GM18951 (cell line): ENCODE measurements around the gene TMEM37.

Experiments
- POLR2A ChIP-seq: IDR thresholded peaks from 4 replicates; pipeline ENCODE4 v1.6.1; 2011; ENCODE audit warnings: mild to moderate bottlenecking; ENCODE audit not compliant: insufficient read length, insufficient read depth; ENCODE audit errors: extremely low read depth
- in situ Hi-C: fragments of 300-500 bp; cut with MboI; formaldehyde crosslinking; loops from one replicate; pipeline ENCODE4 v1.12.0; 2022; ENCODE audit warnings: low sequenced_read_pairs, mixed read lengths, inconsistent platforms; ENCODE audit not compliant: unreplicated experiment

The TMEM37 gene

GRCh38 chr2:119407430-119408220 is 24.0 kb upstream of the TMEM37 start:
- in situ Hi-C loops: loop anchor here (10.0 to 25.0 kb wide), 2 partner anchors 67 to 255 kb away; no protein-coding TSS in a partner anchor
- no peak for TF ChIP-seq POLR2A

DNA sequence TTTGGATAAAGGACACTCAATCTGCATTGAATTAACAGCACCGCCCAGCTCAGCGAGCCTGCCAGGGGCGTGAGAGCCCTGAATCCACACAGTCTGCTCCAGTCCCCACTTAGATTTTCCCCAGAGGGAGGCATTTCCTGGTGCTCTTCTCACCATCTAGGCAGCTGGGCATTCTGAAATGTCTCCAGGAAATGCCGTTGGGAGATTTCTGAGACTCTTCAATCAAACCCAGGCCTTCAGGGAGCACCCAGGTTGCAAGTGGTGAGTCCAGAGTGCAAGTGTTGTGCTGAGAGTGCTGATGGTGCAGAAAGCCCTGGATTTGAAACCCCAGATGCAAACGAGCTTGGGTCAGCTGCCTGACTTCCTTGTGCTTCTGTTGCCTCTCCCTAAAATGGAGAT is 23.4 kb upstream of the TMEM37 start:
- no peak for TF ChIP-seq POLR2A
- in situ Hi-C loops: loop anchor here (10.0 to 25.0 kb wide), 2 partner anchors 67 to 254 kb away; no protein-coding TSS in a partner anchor

GRCh38 chr2:119409506-119409905 is 22.1 kb upstream of the TMEM37 start:
- no peak for TF ChIP-seq POLR2A
- in situ Hi-C loops: loop anchor here (10.0 to 25.0 kb wide), 2 partner anchors 65 to 253 kb away; no protein-coding TSS in a partner anchor

DNA sequence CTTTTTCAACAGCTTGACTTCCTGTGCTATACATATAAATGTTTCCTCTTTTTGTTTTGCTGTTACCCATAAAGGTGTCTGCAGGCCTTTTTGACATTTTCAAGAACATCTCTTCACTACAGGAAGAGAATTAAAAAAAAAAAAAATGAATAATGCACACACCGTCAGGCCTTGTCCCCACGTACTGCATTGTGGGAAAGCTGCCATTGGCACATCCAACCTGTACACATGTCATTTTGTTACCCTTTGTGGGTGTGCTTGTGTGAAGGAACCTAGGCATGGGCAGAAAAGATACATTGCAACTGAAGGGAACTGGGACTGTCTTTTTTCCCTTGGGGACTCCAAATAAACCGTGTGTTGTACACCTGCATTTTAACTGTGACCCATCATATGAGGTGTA is 16.8 kb upstream of the TMEM37 start:
- no peak for TF ChIP-seq POLR2A
- in situ Hi-C loops: loop anchor here (25.0 kb wide), 1 partner anchor 247 kb away; no protein-coding TSS in a partner anchor

DNA sequence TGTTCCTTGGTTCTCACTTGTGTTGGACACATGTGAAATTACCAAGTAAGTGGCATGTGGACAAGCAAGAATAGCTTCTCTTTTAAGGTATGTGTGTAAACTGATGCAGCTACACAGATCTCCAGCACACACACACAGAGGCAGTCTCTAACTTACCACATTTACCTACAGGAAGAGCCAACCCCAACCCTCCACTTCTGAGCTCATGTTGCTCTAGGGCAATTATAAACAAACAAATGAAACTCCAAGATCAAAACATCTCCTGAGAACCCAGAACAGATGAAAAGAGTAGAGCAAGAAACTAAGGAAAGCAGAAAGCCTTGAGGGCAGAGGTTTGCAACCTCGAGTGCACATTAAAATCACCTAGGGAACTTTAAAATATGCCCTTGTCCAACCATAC is 16.0 kb upstream of the TMEM37 start:
- no peak for TF ChIP-seq POLR2A
- in situ Hi-C loops: loop anchor here (25.0 kb wide), 1 partner anchor 247 kb away; no protein-coding TSS in a partner anchor

DNA sequence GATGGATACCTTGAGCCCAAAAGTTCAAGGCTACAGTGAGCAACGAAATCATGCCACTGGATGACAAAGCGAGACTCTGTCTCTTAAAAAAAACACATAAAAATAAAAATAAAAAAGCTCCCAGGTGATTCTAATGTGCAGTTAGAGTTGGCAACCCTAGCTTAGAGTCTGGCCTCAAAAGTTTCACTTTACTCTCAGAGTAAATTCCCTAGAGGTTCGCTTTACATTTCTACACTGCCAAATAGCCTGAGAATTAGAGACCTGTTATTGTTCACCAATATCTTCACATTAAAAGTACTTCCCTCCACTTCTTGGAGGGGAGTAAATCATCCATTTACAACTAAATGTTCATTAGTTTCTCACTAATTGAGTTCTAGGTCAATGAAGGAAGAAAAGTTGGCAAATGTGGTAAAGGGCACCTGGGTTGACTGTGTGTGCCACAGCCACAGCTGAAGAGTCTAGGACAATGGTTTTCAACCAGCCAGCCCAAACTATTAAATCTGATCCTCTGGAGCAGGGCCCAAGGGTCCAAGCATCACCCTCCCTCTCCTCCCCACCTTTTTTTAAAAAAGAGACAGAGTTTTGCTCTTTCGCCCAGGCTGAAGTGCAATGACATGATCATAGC is 15.2 kb upstream of the TMEM37 start:
- no peak for TF ChIP-seq POLR2A
- in situ Hi-C loops: loop anchor here (25.0 kb wide), 1 partner anchor 246 kb away; no protein-coding TSS in a partner anchor

DNA sequence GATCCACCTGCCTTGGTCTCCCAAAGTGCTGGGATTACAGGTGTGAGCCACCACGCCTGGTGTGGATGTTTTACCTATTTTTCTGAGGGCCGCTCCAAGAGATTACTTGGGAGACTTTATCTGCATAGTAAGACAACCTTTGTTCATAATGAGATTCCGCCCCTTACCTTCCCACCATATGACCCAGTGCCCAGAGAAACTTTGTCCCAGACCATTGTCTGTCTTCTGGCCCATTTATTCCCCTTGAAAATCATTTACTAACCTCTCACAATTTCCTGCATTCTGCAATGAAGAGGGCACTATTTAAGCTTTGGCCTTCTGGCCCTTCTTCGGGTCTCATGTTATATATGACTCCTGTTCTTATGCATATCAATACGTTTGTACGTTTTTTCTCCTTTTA is 13.7 kb upstream of the TMEM37 start:
- TF ChIP-seq POLR2A: no peak
- in situ Hi-C loops: loop anchor here (25.0 kb wide), 1 partner anchor 244 kb away; no protein-coding TSS in a partner anchor

GRCh38 chr2:119419065-119419464 is 12.6 kb upstream of the TMEM37 start:
- TF ChIP-seq POLR2A: no peak
- in situ Hi-C loops: loop anchor here (25.0 kb wide), 1 partner anchor 243 kb away; no protein-coding TSS in a partner anchor

- TF ChIP-seq POLR2A: no peak
- in situ Hi-C loops: loop anchor here (25.0 kb wide), 1 partner anchor 242 kb away; no protein-coding TSS in a partner anchor
Measured at GRCh38 chr2:119419803-119420508, 11.7 kb upstream of the TMEM37 start.

- in situ Hi-C loops: loop anchor here (25.0 kb wide), 1 partner anchor 241 kb away; no protein-coding TSS in a partner anchor
- TF ChIP-seq POLR2A: no peak
Measured at GRCh38 chr2:119421304-119421703, 10.3 kb upstream of the TMEM37 start.

DNA sequence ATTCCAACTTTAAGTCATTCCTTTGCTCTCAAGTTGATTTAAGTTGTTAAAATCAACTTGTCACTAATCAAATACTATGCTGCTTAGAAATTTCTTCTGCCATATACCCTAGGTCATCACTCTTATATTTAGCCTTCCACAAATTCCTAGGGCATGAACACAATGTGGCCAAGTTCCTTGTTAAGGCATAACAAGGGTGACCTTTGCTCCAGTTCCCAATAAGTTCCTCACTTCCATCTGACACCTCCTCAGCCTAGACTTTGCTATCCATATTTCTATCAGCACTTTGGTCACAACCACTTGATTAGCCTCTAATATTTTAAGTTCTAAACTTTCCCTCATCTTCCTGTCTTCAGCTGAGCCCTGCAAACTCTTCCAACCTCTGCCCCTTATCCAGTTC is 9.9 kb upstream of the TMEM37 start:
- in situ Hi-C loops: loop anchor here (25.0 kb wide), 1 partner anchor 241 kb away; no protein-coding TSS in a partner anchor
- no peak for TF ChIP-seq POLR2A

- no peak for TF ChIP-seq POLR2A
- in situ Hi-C loops: loop anchor here (25.0 kb wide), 1 partner anchor 240 kb away; no protein-coding TSS in a partner anchor
Measured at GRCh38 chr2:119422360-119423107, 9.1 kb upstream of the TMEM37 start.
